Gastrocnemius medialis (tissue), 4 donors: ENCODE measurements around the gene SGCG. TPM values are rescaled to one million over a fixed set of nuclear protein-coding genes. Genes with fewer than 3 reads are reported as not detected.
"Not testable (repeated sequence)": the region's sequence is repeated elsewhere in the genome, so short reads cannot be mapped to it uniquely, and the experiment has no call there.

Experiments used
- ATAC-seq, 2 donors: fragments of 150-250 bp; one replicate each; pipeline ENCODE4 v1.9.1; 2016
- DNase-seq, 2 donors: peaks; one replicate each; pipeline ENCODE4 v3.0.0-alpha.2; 2019
- H3K27ac ChIP-seq, 4 donors: fragments of 200-600 bp; sonication (generic); 1 replicate in 1 of 4; 2 replicates in 3 of 4; pipeline ENCODE4 v1.5.1; 2016 to 2018; ENCODE audit warnings: mild to moderate bottlenecking in 2 of 4, moderate library complexity in 1 of 4
- H3K27me3 ChIP-seq, 3 donors: fragments of 200-600 bp; sonication (generic) in 2 of 3; 1 replicate in 1 of 3; 2 replicates in 2 of 3; pipeline versions ENCODE4 v1.5.1 to v1.6.0; 2016 to 2019; ENCODE audit warnings: mild to moderate bottlenecking in 1 of 3, moderate library complexity in 1 of 3
- H3K36me3 ChIP-seq, 2 donors: fragments of 200-600 bp; sonication (generic) in 1 of 2; one replicate each; pipeline ENCODE4 v1.5.1; 2017 to 2018
- H3K4me1 ChIP-seq, 2 donors: fragments of 200-600 bp; sonication (generic) in 1 of 2; one replicate each; pipeline ENCODE4 v1.5.1; 2016 to 2017; ENCODE audit warnings: mild to moderate bottlenecking in 2 of 2
- H3K4me3 ChIP-seq, 4 donors: fragments of 200-600 bp; sonication (generic) in 3 of 4; 1 replicate in 1 of 4; 2 replicates in 3 of 4; pipeline ENCODE4 v1.5.1; 2016 to 2019; ENCODE audit warnings: mild to moderate bottlenecking in 2 of 4
- H3K9me3 ChIP-seq, 3 donors: fragments of 200-600 bp; sonication (generic) in 2 of 3; 1 replicate in 1 of 3; 2 replicates in 2 of 3; pipeline ENCODE4 v1.5.1; 2016 to 2019
- CTCF ChIP-seq, 5 experiments: fragments of 450-650 bp in 3 of 5; fragments of 200-600 bp in 2 of 5; sonication (generic) in 2 of 5; IDR thresholded peaks in 4 of 5; conservative IDR thresholded peaks in 1 of 5; 1 replicate in 4 of 5; 2 replicates in 1 of 5; pipeline ENCODE4 v1.5.1; 2016 to 2019; ENCODE audit warnings: antibody characterized with exemption in 5 of 5, mild to moderate bottlenecking in 3 of 5, moderate library complexity in 3 of 5
- POLR2A ChIP-seq, 2 donors: fragments of 450-650 bp; IDR thresholded peaks; one replicate each; pipeline ENCODE4 v1.6.1; 2017; ENCODE audit warnings: antibody characterized with exemption in 2 of 2, mild to moderate bottlenecking in 2 of 2, moderate library complexity in 2 of 2
- in situ Hi-C, 4 donors: fragments of 200-750 bp; cut with MboI; loops; one replicate each; pipeline versions ENCODE4 v1.15.0 to v1.8.0; 2017; ENCODE audit warnings: low sequenced_read_pairs in 4 of 4
- intact Hi-C: fragments of 100-400 bp; cut with DNase I; formaldehyde crosslinking; loops from one replicate; pipeline ENCODE4 v1.15.1; 2023; ENCODE audit warnings: low total_unique reads
- total RNA-seq, 4 donors: library from RNA; depleted of rRNA; stranded (reverse); fragments of >200 nt; gene quantifications; one replicate each; pipeline versions ENCODE4 v1.1.0 to v1.2.3, GENCODE V29; 2016

The SGCG gene
- total RNA-seq, 4 donors from 2014 or later: 15.3 to 36.9 (median 21.2) TPM

DNA sequence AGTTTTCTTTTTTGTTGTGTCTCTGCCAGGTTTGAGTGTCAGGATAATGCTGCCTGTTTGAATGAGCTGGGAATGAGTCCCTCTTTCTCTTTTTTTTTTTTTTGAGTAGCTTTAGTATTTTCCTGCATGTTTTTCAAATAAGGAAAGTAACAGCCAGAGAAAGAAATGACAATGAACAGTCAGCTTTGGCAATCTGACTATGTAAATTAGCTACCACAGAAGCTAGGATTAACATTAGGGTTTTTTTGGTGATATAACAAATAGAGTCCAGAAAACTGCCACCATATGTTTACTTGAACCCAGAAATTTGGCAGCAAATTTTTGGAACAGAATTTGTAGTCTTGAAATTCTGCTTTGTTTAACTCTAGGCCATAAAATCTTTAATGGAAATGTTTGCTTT lies 50.5 kb downstream of the SGCG start:
- no peaks in the 10 kb centered on the region for H3K4me1 ChIP-seq
- TF ChIP-seq POLR2A (IDR thresholded peaks at IDR 0.05) (no peak), CTCF (IDR thresholded peaks at IDR 0.05 in 4 of 5, conservative IDR thresholded peaks at IDR 0.05 in 1 of 5) (no peak)
- intact Hi-C loops: no loop called here

DNA sequence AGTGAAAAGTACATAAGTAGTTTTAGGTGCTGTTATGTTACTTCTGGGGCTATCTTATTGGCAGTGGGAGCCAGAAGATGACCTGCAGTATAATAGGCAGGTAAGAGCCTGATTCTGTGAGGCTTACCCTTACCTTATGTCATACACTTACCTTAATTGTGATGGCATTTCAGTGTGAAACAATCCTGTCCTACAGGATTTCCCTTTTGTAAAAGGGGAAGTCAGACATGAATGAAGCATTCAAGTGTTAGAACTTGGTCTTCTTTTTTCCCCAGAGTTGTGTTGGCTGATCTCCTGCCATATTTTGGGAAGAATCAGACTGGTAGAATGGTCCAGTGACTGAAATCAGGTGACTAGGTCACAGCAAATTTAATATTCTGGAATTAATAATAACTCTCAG lies 55.2 kb downstream of the SGCG start:
- intact Hi-C loops: no loop called here

More for the DNA sequence above, 50.5 kb downstream of the SGCG start:
- Histone ChIP-seq H3K36me3 (peaks cover 0 to 15% of the 10 kb centered on the region in 2 donors), H3K27ac (no peak overlapping the region), H3K9me3 (no peaks in the 10 kb centered on the region), H3K27me3 (no peaks in the 10 kb centered on the region), H3K4me3 (no peak overlapping the region)
- no peak for ATAC-seq
- in situ Hi-C loops: no loop called here
- no peak for DNase-seq

DNA sequence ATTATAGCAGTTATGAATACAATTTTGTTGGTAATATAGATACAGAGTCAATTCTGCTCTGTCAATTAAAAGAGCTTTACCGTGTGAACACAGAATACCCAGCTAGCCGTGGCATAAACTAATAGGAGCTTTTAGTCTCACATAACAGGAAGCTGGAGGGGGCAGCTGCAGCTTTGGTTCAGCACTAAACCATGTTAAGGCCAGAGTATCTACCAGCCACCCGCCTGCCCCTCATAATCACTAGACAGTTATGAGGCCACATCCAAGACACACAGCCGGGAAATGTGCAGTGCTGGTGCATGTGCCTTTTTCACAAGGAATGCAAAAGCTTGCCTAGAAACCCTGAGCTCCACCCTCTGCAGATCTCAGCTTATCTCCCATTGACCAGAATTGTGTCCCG lies 62.3 kb downstream of the SGCG start:
- in situ Hi-C loops (no loop called here), intact Hi-C loops (no loop called here)
- H3K27me3 ChIP-seq: no peaks in the 10 kb centered on the region
- ATAC-seq (no peak), DNase-seq (no peak)
- H3K4me3 ChIP-seq: no peak overlapping the region
- peaks cover 0 to 10% of the 10 kb centered on the region in 2 donors for H3K36me3 ChIP-seq
- H3K4me1 ChIP-seq: no peaks in the 10 kb centered on the region
- no peak overlapping the region for H3K27ac ChIP-seq
- TF ChIP-seq CTCF (IDR thresholded peaks at IDR 0.05 in 4 of 5, conservative IDR thresholded peaks at IDR 0.05 in 1 of 5) (no peak), POLR2A (IDR thresholded peaks at IDR 0.05) (no peak)
- no peaks in the 10 kb centered on the region for H3K9me3 ChIP-seq

More for the DNA sequence above, 55.2 kb downstream of the SGCG start:
- no peaks in the 10 kb centered on the region for H3K27me3 ChIP-seq
- DNase-seq: no peak
- peaks cover 0 to 25% of the 10 kb centered on the region in 2 donors for H3K36me3 ChIP-seq
- no peak for ATAC-seq
- no peaks in the 10 kb centered on the region for H3K9me3 ChIP-seq
- no peaks in the 10 kb centered on the region for H3K4me1 ChIP-seq
- in situ Hi-C loops: no loop called here
- TF ChIP-seq POLR2A (IDR thresholded peaks at IDR 0.05) (no peak), CTCF (IDR thresholded peaks at IDR 0.05 in 4 of 5, conservative IDR thresholded peaks at IDR 0.05 in 1 of 5) (no peak)
- H3K4me3 ChIP-seq: no peak overlapping the region
- no peak overlapping the region for H3K27ac ChIP-seq

- H3K4me1 ChIP-seq, H3K4me3 ChIP-seq, H3K36me3 ChIP-seq, intact Hi-C loops, H3K27me3 ChIP-seq, H3K9me3 ChIP-seq, ATAC-seq, H3K27ac ChIP-seq, in situ Hi-C loops, DNase-seq: not testable (repeated sequence)
These were observed 67.6 kb downstream of the SGCG start for GRCh38 chr13:23248410-23248809.

- TF ChIP-seq POLR2A (IDR thresholded peaks at IDR 0.05) (no peak), CTCF (IDR thresholded peaks at IDR 0.05 in 4 of 5, conservative IDR thresholded peaks at IDR 0.05 in 1 of 5) (no peak)
- in situ Hi-C loops (no loop called here), intact Hi-C loops (no loop called here)
- Histone ChIP-seq H3K4me3 (no peak overlapping the region), H3K27me3 (no peaks in the 10 kb centered on the region), H3K36me3 (peaks cover 0 to 4% of the 10 kb centered on the region in 2 donors), H3K4me1 (no peaks in the 10 kb centered on the region), H3K9me3 (no peaks in the 10 kb centered on the region), H3K27ac (no peak overlapping the region)
- DNase-seq (no peak), ATAC-seq (no peak)
These were observed 73.7 kb downstream of the SGCG start for GRCh38 chr13:23254506-23254905.
